GM21576 (cell line): ENCODE measurements around the gene GPC1.

ENCODE experiments used
- ATAC-seq: cut with Tn5 transposase; IDR thresholded peaks from one replicate; pipeline ENCODE4 v1.9.1; 2021; ENCODE audit warnings: mild to moderate bottlenecking, moderate library complexity; ENCODE audit not compliant: unreplicated experiment

The GPC1 gene

GRCh38 chr2:240498171-240498957, 62.9 kb downstream of the GPC1 start:
- ATAC-seq: no peak

DNA sequence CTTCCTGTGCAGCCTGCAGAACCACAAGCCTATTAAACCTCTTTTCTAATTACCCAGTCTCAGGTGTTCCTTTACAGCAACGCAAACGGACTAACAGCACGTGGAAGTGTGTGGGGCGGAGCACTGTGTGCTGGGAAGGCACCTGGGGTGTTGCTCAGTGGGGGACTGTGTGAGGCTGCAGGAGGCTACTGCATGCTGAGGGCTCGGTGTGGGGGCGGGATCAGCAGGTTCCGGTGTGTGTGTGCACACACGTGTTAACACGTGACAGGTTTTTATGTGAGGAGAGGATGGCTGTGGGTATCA, 63.4 kb downstream of the GPC1 start:
- ATAC-seq: no peak

GRCh38 chr2:240499309-240500301, 64.1 kb downstream of the GPC1 start:
- no peak for ATAC-seq

DNA sequence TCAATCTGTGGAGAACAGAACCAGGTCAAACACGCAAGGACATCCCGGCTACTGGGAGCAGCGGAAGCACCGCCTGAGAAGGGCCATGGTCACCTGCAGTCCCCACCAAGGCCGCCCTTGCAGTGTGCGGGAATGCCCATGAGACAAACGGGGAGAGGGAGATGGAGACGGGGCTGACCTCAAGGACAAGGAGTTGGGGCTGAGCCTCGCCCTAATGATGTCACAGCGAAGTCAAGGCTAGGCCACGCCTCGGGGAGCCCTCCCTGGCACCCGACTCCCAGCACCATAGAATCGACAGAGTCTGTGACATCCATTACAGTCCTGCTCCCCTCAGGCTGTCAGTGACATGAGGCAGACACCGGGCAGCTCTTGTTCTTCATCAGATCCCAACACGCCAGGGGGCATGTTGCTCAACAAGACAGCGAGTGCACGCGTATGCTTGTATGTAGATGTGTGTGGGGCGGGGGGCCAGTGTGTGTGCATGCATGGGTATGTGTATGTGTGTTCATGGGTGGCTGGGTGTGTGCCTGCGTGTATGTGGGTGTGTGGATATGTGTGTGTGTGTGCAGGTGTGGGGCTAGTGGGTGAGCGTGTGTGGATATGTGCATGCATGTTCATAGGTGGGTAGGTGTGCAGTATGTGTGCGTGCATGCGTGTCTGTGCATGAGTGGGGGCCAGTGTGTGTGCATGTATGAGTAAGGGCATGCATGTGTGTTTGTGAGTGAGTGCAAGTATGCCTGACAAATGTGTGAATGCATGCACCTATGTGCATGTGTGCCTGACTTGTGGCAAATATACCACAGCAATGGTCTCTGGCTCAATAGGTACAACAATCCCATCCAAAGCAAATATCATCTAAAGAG, 65.3 kb downstream of the GPC1 start:
- ATAC-seq: no peak

DNA sequence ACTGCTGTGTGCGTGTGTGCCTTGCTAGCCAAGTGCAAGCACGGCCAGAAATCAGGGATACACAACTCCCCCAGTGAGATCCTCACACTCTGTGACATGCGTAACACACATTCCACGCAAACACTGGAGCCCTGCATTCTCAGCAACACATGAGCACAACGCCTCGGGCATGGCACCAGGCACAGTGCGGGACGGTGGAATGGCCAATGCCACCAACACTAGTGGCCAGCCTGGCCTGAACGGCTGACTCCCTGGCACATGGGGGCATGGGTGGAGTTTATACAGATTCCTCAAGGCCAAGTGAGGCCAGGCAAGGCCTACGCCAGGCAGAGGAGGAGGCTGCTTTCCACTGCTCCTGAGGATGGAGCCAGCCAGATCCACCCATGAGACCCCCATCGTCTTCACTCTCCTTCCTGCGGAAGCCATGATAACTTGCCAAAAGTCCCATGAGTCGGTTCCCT, 66.1 kb downstream of the GPC1 start:
- ATAC-seq: no peak

- ATAC-seq: no peak
These were observed 66.6 kb downstream of the GPC1 start for GRCh38 chr2:240502059-240502429.

GRCh38 chr2:240502430-240503121, 67.1 kb downstream of the GPC1 start:
- ATAC-seq: no peak

GRCh38 chr2:240503375-240503774, 67.9 kb downstream of the GPC1 start:
- ATAC-seq: no peak

DNA sequence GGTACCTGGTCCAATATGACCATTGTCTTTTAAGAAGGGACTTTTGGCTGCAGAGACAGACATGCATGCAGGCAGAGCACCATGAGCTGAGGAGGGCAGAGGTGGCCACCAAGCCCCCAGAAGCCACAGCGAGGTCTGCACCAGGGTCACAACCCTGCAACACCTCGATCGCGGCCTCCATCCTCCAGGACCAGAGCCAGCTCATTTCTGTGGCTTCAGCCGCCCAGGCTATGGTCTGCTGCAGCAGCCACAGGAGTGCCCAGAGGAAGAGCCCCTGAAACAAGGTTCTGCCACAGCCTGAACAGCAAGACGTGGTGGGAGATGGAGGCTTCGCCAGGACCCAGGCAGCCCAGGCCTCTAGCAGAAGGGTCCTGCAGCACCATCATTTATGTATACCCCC, 68.4 kb downstream of the GPC1 start:
- ATAC-seq: no peak

- no peak for ATAC-seq
These were observed 70.4 kb downstream of the GPC1 start for GRCh38 chr2:240505910-240506309.

- no peak for ATAC-seq
These were observed 71.1 kb downstream of the GPC1 start for GRCh38 chr2:240506406-240507059.

DNA sequence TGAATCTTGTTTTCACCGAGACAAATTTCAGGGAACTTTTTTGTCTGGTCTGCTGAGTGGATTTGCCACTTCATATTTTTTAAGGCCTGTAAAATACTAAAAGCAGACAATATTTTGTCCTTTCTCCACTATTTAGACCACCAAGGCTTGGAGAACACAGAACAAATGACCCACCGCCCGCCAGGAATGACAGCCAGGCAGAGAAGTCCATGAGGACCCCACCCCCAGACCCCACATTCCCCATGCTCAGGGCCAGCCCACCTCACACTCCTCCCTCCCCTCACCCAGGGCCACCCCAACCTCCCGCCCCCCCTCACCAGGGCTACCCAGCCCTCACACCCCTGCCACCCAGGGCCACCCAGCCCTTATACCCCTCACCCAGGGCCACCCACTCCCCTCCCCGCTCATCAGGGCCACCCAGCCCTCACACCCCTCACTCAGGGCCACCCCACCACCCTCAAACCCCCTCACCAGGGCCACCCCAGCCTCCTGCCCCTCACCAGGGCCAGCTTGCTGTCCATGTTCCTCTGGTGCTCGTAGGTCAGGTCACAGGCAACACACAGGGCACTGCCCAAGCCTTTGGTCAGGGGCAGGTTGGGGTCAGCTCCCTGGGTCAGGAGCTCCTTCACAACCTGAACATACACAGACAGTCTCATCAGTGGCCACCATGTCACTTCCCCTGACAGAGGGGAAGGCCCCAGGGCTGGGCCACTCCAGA, 71.8 kb downstream of the GPC1 start:
- no peak for ATAC-seq

DNA sequence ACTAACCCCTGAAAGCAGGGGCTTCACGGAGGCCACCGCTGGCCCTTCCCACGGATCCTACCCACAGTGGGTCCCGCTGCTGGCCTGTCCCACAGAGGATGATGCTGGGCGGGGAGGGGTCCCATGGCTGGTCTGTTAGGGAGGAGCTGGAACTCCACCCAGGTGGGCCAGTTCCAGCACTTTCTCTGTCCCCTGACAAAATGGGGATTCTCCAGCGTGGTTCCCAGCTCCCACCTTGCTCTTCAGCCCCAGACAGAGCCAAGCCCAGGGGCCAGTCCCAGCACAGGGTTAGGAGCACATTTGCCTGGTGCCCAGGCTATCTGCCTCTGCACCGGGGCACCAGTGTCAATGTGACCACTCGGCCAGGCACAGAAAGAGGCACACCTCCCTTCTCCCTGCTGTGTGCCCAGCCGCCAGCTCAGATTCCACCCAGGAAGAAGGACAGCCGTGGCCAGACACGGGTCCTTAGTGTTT, 72.4 kb downstream of the GPC1 start:
- no peak for ATAC-seq

DNA sequence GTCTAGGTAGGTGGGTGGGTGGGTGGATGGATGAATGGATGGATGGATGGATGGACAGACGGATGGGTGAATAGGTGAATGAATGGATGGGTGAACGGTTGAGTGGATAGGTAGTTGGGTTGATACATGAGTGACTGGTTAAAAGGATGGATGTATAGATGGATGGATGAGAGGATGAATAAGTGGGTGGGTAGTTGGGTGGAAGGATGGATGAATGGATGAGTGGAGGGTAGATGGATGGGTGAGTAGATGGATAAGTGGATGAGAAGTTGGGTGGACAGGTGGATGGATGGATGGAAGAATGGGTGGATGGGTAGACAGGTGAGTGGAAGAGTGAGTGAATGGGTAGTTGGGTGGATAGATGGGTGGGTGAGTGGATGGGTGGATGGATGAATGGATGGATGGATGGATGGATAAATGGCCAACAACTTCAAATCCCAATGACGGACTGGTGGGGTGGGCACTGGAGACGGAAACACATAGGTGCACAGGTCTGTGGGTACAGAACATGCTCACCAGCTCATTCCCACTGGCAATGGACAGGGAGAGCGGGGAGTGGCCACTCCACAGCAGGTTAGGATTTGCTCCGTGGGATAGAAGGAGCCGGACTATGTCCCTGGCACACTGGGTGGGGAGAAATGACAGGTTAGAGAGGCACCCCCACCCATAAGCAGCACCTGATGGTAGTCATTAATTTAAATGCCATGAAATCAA, 73.5 kb downstream of the GPC1 start:
- ATAC-seq: no peak

DNA sequence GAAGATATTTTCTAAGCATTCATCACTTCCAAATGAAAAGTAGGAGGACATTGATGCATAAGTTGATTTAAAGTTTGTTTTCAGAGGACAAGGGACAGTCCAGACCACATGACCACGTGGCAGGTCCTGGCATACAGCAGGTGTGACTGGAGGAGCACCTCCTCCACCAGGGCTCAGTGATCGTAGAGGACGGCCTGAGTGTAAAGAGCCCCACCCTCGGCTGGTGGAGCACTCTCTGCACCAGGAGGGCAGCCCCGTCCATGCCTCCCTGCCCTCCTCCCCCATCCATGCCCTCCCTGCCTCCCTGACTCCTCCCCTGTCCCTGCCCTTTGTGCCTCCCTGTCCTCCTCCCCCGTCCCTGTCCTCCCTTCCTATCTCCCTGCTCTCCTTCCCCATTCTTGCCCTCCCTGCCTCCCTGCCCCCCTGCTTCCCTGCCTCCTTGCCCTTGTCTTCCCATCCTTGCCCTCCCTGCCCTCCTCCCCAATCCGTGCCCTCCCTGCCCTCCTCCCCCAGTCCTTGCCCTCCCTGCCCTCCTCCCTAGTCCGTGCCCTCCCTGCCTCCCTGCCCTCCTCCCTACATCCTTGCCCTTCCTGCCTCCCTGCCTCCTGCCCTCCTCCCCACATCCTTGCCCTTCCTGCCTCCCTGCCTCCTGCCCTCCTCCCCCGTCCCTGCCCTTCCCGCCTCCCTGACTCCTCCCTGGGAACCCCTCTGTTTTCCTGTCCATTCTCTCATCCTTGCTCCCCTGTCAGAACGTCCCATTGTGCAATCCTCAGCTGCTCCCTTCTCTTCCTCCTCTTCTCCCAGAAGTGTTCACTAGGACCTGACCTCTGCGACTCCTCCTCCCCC, 74.4 kb downstream of the GPC1 start:
- ATAC-seq: no peak

- no peak for ATAC-seq
These were observed 75.2 kb downstream of the GPC1 start for GRCh38 chr2:240510513-240511210.
